Right renal cortex interstitium (tissue), 3 donors: ENCODE measurements around the gene TANGO2. TPM values are rescaled to one million over a fixed set of nuclear protein-coding genes. Genes with fewer than 3 reads are reported as not detected.

Experiments used
- DNase-seq, 3 donors: peaks; one replicate each; pipeline ENCODE4 v3.0.0-alpha.2; 2013; ENCODE audit warnings: low read depth in 3 of 3, low spot score in 2 of 3
- polyA plus RNA-seq, 3 donors: library from polyadenylated mRNA; unstranded; fragments of 120-200 nt; gene quantifications; one replicate each; pipeline ENCODE4 v1.2.1, GENCODE V29; 2013; ENCODE audit not compliant: insufficient read length in 3 of 3

TANGO2 gene
- polyA plus RNA-seq, 3 donors = 9.3 to 12.0 (median 10.5) TPM

DNA sequence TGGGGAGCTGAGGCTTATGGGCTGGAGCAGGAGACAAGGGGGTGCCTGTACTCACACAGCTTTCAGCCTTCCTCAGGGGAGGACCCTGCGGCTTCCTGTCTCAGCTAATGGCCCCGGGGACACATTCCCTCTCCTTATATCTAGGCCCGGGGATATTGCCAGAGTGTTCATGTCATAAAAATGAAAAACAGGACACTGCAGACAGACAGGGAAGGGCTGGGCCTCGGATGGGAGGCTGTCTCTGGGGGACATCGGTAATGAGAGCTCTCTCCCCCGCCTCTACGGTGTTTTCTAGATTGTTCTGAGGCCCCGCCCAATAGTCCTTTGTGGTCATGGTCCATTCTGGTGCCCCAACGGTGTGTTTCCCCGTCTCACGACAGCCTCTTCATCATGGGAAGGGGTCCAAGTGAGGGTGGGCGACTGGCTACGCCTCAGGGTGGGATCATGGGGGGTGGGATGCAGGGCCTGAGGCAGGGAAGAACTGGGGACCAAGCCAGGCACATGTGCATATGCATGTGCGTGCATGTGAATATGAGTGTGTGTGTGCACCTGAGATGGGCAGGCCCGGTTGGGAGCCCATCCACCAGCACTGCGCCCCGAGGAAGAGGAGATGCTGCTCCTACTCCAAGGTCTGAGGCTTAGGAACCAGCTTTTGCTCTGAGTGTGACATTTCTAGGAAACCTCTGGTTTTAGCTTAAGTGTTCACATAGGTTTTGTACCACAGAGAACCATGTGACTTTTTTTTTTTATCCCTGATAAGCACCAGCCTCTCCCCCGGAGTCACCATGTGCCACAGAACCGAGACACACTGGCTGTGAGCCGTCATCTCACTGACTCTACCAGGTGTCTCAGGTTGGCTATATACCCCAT lies 9.6 kb upstream of the TANGO2 start:
- DNase-seq = no peak

DNA sequence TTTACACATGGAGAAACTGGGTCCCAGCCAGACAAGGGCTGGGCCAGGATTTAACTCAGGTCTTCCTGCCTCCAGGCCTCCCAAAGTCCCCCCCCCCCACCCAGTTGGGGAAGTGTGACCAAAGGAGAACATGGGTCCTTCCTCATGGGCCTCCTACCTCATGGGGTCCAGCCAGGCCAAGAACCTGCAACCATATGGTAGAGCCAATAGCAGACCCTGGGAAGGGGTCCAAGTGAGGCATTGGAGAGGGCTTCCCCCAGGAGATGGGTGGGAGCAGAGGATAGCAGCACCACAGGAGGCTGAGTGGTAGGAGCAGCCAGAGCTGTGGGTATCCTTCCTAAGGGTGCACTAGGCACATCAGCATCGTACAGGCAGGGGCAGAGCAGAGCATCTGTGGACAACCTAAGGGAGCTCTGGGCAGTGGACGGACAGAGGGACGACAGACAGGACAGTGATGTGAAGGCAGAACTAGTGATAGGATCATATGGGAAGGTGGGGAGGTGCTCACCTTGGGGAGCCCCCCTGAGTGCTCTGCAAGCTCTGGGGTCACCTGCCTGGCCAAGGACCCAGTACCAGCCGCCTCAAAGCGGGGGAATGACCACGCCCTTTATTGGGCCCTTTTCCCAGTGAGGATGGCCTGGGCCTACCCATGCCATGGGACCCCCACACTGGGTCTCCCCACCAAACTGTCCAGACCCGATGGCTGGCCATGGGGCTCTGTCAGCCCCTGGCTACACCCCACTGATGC lies 8.7 kb upstream of the TANGO2 start:
- DNase-seq = no peak

DNA sequence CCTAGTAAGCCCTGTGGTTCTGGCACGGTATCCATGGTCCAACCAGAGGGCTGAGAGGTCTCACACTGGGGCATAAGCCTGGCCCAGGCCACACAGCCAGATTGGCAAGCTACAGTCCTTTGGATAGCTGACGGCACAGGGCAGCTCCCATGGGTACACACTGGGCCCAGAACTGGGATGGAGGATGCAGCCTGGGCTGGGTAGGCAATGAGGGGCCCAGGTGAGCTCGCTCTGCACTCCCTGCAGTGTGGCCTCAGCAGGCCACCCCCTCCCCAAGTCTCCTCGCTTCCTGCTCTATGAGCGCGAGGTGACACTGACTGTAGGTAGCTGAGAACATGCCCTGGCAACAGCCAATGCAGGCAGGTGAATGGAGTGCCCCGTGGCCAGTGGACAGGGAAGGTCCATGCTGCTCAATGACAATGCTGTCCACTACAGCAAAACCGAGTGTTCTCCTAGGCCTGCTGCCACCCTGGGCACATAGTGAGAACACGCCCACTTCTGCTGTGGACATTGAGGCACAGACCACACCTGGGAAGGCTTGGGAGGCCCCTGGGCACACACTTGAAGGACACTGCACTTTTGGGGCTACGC lies 8.1 kb upstream of the TANGO2 start:
- DNase-seq = no peak

DNA sequence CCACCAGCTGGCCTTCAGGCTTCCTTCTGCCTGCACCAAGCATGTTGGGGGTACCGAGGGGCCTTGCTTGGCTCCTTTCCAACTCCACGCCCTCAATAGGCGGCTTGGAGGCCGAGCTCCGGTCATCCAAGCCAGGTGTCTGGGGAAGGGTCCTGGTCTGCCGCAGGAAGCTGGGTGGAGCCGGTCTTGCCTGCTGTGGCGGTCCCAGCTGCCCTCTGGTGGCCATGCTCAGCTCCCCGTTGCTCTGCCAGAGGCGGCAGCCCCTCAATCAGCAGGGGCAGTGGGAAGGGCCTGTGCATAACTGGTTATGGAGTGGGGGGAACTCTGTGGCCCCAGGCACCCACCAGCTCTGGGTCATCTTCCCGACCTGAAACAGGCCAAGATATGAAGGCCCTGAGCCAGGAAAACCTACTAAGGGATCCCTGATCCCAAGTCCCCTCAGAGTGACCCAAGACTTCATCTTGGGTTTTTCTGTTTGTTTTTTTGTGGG lies 7.5 kb upstream of the TANGO2 start:
- no peak for DNase-seq

DNA sequence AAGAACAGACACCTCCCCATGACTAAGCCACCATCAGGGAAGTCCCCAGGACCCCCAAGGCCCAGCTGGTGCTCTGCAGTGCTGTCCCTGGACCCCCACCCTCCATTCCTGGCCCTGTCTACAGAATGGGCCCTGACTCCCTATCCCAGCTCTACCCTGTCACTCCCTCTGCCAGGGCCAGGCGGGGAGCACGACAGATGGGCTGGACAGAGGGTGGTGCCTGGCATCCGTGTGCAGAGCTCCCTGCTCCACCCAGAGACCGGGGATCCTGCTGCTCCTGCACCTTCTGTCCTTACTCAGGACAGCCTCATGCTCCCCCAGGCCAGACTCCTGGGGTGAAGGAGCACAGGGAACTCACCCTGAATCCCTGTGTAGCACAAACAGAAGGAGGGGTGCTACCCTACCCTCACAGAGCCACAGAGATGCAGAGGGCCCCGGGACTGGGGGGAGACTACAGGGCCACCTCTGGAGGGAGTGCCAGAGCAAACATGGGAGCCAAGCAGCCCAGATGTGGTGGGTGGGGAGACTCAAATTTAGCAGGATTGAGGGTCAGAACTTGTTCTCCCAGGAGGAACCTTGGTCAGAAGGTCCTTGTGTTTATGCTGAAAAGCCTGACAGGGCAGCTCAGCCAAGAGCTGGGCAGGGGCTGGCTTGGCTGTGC lies 6.3 kb upstream of the TANGO2 start:
- no peak for DNase-seq

DNA sequence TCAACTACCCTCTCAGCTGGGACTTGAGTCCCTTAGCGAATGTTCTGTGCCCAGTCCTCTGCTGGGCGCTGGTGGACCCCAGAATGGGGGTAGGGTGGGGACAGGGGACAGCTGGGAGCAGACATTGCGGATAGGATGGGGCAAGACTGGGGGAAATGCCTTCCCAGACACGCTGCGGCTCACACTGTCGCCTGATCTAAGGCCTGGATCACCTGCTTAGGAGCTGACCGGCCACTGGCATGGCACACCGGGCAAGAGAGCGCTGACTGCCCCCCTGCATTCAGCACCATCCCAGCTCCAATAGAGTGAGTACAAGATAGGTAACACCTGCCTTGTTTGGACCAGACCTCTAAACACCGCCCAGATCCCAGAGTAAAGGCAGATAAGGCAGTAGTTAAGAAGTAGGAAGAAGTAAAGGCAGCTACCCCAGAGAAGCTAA lies 5.7 kb upstream of the TANGO2 start:
- no peak for DNase-seq

DNA sequence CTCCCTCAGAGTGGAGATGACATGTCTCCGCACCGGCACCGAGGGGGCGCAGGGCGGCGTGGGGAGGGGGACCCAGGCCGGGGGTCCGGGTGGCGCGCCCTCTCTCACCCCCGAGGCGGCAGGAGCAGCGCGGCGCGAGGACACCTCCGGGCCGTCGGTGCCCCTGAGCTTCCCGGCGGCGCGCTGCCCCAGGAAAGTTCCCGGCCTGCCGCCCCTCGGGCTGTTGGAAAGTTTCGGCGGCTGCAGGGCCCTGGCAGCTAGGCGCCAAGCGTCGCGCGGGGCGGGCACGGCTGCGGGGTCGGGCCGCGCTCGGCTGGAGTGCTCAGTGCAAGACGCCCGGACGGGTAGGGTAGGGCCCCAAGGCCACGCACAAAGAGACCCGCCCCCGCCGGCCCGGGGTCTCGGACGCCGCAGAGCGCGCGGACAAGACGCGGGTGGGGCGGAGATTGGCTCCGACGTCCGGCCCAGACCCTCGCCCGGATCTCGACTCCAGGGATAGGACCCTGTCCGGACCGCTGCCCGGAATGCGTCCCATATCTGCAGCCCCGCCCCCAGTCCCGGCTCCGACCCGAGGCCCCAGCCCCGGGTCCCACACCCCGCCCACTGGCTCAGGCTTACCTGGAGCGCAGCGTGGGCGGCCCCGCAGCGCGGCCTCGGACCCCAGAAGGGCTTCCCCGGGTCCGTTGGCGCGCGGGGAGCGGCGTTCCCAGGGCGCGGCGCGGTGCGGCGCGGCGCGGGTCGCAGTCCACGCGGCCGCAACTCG lies 4.8 kb upstream of the TANGO2 start:
- DNase-seq = no peak

DNA sequence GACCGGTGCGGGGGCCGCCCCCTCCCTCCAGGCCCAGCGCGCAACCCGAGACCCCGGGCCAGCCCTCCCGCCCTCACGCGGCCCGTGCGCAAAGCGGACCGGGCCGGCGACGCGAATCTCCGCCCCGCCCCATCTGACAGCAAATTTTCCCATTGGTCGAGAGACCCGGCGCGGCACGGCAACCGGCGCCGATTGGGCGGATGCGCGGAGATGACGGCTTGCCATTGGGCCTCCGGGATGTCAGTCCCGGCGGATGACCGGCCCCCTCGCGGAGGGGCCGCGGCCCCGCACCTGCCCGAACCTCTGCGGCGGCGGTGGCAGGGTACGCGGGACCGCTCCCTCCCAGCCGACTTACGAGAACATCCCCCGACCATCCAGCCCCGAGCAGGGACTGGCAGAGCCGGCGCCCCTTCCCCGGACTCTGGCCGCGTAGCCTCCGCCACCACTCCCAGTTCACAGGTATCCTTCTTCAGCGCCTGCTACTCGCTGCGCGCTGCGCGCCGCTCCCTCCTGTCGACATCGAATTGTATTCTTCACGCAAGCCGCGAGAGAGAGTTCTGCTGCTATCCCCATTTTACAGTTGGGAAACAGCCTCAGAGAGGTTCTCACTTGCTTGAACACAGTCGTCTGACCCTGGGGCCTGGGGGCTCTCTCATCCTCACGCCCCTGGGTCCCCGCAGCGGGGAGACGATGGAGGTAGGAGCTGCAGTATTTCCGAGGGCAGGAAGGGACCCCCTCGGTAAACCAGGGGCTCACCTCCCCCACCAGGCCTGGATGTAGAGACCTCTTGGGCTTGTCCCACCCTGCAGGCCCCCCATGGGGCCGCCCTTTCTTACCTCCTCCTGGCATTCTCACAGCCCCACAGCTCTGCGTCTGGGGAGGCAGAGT lies 3.9 kb upstream of the TANGO2 start, which contains the start of gene ARVCF:
ARVCF (minus strand) TSS at position 90 of the 888 bp plus-strand sequence. CDS start 26,029 bp downstream, outside the sequence.
- DNase-seq = peak; percentile 64 to 75 (median 74)

DNA sequence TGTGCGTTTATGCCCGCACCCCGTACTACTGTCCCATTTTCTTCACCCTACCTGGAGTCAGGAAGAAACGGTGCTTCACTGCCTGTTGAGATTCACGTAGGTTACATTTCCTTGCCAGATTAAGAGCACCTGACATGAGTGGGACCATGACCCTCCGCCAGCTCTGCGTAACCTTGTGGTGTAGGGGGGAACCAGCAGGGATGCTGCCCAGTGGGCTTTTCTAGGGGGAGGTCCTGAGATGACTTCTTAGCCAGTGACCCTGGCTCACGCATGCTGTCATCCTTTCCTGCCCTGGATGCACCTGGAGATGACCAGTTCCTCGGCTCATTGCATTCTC lies 3.3 kb upstream of the TANGO2 start:
- no peak for DNase-seq

DNA sequence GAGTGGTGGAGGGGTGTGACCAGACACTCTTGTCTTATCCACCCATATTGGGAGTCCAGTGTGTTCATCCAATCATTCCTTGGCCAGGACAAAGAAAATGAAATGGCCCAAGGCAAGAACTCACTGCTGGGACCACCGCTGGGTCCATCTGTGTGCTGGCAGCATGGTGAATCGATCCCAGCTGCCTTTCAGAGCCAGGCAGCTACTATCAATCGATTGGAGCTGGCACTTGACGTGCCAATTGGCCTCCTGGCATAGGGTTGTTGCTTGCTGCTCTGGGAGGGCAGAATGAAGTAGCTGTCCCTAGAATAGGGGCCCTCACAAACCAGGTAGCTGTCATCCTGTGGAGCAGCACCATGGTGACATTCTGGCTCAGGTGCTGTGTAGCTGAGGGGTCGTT lies 2.9 kb upstream of the TANGO2 start:
- no peak for DNase-seq

DNA sequence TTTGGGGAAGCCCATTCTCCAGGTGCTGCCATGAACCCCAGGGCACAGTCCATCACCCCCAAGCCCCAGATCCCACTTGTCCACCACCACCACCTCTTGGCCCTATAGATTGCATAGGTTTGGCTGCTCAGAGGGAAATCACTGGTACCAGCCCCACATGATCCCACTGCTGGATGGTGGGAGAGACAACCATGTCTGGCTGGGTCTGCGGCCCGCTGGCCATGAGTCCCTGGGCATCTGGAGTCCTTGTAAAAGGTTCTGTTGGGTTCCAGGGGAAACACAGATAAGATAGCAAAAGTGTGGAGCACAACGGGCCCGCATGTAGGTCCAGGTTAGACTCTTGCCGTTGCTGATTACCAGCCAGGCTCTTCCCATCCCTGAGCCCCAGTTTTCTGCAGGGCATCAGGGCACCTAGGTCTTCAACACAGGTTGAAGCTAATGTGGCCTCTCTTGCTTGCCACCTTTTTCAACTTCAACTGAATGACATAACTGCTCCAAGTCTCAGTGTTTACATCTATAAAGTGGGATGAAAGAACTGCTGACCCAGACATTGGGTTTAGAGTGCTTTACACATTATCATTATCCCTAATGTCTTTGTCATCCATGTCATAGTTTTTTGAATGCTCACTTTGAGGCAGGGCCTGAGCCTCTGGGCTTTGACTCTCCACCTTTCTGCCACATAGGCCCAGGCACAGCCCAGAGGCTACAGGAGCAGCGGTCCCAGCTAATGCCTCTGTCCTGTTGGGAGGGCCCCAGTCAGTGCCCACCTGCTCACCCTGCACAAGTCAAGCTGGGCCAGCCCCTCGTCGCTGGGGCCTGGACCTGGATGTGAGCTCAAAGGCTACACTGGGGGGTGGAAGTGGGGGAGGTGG lies 1.0 kb upstream of the TANGO2 start:
- DNase-seq = no peak

DNA sequence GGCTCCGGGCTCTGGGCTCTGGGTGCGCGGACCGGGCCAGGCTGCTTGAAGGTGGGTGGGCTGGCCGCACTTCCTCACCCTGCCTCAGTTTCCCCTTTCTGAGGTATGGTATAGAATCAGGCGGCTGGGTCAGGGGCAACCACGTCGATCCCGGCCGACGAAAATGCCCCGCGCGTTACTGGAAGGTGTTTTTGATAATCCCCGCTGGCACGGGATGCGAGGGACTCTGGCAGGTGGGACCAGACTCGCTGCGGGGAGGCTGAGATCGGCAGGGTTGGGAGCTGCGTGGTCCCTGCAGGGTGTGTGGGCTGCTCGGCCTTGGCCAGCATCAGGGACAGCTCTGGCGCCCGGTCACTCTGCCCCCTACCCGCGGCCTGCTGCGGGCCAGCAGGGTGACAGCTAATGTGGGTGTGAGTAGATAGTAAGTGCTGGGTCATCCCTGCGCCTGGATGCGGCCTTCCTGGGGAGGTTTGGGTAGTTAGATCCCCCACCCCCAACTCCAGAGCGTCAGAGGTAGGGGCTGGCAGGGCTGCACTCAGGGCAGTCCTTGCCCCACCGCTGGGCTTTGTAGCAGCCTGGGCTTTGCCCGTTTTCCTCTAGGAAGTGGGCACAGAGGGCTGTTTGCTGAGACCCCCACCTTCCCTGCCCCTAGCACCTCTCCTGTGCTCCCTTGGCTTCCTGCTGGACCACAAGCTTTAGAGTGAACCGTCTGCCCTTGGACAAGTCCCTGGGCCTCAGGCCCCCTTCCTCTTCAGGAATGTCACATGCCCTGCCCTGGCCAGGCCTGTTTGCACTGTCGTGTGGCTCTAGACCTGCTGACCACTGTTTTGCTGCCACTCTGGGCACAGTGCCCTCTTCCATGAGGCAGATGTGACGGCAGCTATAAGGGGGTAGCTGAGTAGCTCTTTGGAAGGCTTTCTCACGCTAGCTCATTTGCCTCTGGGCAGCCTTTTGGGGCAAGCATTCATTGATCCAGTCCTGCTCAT lies 579 bp downstream of the TANGO2 start:
- DNase-seq = no peak

DNA sequence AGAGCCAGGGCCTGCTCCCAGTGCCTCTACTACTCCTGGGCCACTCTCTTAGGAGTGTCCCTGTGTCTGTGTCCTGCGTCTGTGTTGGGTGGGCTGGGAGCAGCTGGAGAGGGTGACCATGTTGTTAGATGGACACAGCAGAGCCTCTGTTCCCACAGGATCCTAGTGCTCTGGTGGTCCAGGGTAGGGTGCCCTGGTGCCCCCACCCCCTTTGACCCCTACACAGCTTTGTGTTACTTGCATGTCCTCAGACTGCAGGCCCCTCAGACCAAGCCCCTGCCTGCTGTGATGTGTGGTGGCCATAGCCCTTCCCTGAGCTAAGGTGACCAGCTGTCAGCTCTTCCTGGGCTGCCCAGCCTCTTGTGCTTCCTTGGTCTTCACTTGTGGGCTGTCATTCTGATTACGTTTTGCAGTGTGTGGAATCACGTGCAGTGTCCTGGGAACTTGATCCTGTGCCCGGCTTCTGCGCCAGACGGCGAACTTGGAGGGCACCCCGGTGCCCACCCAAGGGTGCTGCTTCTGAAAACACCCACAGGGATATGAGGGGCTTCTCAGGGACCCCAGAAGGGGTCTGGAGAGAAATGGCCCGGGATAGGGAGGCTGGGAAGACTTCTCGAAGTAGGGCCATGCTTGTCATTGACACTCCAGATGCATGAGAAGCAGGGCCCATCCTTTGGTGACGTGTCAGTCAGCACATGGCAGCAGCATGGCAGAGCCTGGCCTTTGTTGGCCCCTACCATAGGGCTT lies 1.5 kb downstream of the TANGO2 start:
- no peak for DNase-seq

DNA sequence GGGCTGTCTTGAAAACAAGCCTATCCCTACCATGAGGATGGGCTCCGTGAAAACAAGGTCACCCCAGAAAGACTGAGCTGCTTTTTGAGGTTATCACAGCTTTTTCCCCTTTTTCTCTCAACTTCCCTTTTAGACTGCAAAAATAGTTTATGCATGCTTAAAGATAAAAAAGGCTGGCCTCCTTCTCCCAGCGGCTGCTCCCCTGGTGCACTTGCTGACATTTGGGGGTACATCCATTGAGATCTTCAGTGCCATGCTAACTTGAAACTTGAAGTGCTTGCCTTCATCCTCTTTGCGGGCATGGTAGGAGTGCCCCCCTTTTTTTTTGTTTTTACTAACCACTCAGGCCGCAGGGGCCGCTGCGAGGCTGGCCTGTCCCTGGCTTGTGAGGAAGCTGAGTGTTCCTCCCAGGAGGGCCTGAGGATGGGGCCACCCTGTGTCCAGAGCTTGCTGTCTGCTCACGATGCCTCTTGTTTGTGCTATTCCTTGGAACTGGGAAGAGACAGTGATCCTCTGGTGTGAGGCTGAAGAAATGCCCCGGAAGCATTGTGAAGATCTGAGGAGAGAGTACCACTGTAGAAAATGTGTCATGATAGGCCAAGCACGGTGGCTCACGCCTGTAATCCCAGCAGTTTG lies 2.2 kb downstream of the TANGO2 start:
- no peak for DNase-seq

DNA sequence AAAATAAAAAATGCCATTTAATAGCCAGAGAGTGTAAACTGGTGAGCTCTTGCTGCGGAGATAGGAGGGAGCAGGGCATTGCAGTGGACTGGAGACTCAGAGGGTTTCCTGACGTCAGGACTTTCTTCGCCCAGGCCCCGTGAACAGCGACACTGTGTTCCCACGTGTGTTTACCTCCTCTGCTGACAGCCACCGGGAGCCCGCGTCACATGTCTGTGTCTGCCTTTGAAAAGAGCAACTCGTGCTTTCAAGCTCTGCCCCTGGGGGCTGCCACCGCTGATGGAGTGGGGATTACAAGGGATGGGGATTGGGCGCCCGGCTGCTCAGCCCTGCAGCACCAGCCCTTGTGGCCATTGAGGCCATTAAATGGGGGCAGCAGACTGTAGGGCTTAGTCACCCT lies 3.3 kb downstream of the TANGO2 start:
- DNase-seq = no peak
